Head of caudate nucleus (tissue), 42 donors: Measurements from ENCODE around the gene SUZ12.
"Not testable (repeated sequence)": the region's sequence is repeated elsewhere in the genome, so short reads cannot be mapped to it uniquely, and the experiment has no call there.

Experiments used
- DNase-seq, 42 donors: peaks; one replicate each; pipeline versions ENCODE4 v3.0.0 to v3.0.0-alpha.2; 2020 to 2021; ENCODE audit warnings: mixed read lengths in 7 of 42
- intact Hi-C: fragments of 100-400 bp; cut with DNase I; formaldehyde crosslinking; loops from one replicate; pipeline ENCODE4 v1.15.0; 2022

SUZ12 gene

DNA sequence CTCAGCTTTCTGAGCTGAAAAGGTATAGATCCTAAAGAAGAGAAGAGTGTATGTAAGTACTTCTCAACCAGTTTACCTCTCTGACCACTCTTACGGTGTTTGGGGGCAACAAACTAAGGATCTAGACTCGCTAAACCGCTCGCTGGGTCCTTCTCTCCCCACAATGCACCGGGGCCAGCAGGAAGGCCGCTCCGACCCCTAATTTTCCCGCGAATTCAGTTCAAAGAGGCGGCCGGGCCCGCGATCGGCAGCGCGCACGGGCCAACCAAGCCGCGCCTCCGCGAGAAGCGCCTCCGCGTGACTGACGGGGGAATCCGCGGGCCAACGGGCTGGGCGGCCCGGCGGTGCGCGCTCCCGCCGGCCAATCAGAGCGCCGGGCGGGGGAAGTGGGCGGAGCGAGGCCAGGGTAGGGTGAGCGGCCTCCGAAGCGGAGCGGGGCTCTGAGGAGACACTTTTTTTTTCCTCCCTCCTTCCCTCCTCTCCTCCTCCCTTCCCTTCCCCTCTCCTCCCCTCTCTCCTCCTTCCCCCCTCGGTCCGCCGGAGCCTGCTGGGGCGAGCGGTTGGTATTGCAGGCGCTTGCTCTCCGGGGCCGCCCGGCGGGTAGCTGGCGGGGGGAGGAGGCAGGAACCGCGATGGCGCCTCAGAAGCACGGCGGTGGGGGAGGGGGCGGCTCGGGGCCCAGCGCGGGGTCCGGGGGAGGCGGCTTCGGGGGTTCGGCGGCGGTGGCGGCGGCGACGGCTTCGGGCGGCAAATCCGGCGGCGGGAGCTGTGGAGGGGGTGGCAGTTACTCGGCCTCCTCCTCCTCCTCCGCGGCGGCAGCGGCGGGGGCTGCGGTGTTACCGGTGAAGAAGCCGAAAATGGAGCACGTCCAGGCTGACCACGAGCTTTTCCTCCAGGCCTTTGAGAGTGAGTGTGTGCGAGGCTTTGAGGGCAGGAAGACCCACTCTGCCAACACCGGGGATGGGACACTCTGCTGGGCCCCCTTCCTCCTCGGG, at the start of gene SUZ12:
Gene SUZ12, plus strand, starts transcription at position 393 of the 995 bp plus-strand sequence. Its CDS starts 240 bp downstream, at position 633.
- peak; percentile 53 to 96 (median 86) for DNase-seq
- intact Hi-C loops, result not testable (repeated sequence)

DNA sequence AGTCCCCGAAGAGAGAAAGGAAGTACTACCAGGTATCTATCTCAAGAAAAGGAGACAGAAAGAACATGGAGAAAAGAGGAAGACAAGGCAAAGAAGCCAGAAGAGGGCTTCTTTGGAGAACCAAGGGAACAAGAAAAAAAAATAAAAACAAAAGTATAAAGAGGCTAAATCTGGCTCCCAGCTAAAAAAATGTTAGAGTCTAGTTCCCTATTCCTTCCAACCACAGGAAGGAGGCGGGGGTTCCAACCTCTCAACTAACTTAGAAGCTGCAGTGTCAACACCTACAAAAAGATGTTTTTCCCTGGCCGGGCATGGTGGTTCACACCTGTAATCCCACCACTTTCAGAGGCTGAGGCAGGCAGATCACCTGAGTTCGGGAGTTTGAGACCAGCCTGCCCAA, 48.7 kb upstream of the SUZ12 start:
- peak in 8 of 42 donors; percentile 7 to 39 (median 14) for DNase-seq
- intact Hi-C loops, result no loop called here

DNA sequence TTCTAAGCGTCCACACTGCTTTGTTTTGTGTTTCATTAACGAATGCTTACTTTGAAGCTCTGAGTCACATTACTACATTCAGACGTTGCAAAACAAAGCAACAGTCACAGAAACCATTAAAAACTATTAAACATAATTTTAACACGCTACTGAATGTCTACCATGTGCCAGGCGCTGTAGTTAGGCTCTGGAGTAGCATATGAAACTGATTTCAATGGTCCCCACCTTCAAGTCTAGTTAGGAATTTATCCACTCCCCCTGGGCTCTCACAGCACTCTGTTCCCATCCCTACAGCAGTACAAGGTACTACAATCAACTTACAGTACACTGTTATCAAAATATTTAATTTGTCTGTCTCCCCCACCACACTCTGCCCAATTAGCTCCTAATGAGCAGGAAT, 35.9 kb upstream of the SUZ12 start:
- no peak for DNase-seq
- intact Hi-C loops, result no loop called here

DNA sequence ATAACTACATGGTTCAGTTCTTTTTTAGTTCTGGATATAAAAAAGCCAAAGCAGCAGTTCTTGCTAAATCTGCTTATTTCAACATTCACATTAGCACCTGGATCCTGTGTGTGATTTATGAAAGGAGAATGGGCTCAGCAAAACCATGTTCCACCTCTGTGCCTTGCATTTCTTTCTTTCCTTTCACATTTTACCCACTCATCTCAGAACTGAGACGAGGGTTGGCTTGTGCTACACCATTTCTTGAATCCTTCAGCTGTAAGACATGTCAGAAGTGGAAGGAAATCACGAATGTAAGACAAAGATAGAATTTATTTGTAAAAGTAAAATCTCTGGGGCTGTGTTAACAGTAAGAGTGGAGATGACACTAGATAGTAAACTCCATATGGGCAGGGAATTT, 34.1 kb upstream of the SUZ12 start:
- no peak for DNase-seq
- intact Hi-C loops, result no loop called here

DNA sequence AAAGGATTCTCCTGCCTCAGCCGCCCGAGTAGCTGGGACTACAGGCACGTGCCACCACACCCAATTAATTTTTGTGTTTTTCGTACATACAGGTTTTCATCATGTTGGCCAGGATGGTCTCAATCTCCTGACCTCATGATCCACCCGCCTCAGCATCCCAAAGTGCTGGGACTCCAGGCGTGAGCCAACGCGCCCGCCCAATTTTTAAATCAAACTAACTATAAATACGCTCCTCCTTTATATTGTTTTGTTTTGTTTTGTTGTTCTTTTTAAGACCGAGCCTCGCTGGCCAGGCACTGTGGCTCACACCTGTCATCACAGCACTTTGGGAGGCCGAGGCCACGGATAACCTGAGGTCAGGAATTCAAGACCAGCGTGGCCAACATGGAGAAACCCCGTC, 33.4 kb upstream of the SUZ12 start:
- intact Hi-C loops, result no loop called here
- DNase-seq, result no peak

DNA sequence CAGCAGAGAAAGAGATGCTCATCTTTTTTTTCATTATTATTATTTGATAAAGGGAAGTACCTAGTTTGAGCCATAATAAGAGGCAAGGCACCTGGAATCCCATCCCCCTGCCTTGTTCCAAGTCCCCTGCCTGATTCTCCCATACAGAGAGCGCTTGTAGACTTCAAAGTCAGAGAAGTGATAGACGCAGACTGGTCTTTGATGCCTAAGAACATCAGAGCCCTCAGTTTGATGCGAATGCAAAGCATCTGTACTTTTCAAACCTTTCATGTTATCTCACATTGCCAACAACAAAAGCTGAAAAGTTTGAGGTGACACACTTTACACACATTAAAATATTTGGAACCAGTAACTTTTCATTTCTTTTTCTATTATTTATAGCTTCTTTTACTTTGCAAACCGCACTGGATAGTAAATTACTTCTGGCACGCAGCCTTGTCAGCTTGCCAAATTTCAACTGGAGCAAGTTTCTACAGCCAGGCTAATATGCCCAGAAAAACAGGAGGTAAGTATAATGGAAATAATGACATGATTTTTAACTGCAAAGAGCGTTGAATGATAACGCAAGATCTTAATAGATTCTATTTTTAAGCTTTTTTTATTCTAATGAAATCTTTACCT, 29.4 kb upstream of the SUZ12 start:
- peak in 2 of 42 donors; percentile 20 to 49 for DNase-seq
- intact Hi-C loops, result no loop called here

DNA sequence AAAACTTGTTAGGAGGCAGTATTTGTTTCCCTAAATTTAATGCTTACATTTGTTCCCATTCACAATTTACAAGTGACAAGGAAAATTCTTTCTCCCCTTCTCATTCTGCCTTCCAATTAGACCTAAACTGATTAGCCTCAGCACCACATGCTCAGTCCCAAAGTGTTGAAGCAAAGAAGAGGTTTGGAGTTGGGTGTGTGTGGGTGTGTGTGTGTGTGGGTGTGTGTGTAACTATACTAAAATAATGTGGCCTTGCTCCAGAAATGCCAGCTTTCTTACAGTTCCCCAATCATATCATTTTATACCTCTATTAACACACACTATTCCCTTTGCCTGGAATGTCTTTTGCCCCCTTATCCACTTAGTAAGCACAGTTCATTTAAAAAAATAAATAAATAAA, 28.4 kb upstream of the SUZ12 start:
- intact Hi-C loops, result no loop called here
- peak in 14 of 42 donors; percentile 8 to 62 (median 28) for DNase-seq

DNA sequence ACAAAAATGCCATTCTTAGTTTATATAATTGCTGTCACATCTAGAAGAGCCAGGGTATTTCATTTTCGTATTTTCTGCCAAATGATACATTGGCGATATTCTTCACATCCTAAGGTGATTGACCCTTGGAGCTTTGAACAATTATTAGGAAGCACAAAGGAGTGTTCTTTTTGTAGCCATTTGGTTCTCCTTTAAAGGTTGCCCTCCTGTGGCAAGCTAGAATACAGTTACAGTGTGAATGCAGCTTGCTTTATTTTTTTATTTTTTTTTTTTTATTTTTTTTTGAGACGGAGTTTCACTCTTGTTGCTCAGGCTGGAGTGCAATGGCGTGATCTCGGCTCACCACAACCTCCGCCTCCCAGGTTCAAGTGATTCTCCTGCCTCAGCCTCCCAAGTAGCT, 24.1 kb upstream of the SUZ12 start:
- DNase-seq, intact Hi-C loops: not testable (repeated sequence)

DNA sequence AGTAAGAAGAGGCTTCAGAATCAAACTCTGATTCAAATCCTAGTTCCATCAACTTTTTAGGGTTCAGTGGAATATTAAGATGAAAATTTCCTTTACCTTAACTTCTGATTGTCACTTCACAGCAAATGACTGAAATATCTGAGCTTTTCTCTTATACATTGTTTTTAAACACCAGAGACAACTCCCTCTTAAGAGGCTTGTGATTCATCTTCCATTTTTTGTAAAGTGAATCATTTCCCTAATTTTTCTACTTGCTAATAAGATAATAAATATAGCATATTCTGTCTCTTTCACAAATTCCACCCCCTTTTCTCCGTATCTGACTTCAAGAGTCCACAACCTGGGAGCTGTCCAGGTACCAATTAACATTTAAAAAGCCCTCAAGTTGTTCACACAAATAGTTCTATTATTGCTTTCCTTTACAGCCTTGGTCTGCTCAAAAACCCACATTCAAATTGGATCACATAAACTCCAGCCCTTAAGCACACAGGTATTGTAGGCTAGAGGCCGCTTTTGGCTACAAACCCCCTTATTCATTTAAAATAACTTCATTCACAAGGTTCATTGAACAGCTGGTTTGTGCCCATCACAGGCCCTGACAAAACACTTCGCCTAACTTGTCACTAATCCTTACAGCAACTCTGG, 21.2 kb upstream of the SUZ12 start:
- intact Hi-C loops, result no loop called here
- no peak for DNase-seq

DNA sequence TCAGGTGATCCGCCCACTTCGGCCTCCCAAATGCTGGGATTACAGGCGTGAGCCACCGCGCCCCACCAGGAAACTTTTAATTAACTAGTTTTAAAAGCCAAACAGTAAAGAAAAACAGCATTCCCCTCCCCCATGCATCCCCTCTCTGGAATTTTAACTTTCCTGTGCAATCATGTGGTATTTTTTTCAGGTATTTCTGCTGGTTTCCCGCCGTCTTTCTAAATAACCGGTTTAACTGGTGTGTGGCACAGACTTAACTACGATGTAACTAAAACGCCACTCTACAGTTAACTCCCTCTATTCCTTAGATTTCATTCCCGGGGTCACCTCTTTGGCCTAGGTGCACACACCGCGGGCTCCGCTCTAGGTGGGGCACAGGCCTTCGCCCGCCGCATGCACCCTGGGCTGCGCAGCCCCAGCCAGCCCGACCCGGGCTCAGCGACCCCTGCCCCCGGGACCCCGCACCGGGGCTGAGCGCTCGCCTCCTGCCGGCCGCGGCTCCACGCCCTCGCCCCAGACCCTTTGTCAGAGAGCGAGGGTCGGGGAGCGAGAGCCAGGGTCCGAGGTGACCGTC, 20.2 kb upstream of the SUZ12 start:
- no peak for DNase-seq

DNA sequence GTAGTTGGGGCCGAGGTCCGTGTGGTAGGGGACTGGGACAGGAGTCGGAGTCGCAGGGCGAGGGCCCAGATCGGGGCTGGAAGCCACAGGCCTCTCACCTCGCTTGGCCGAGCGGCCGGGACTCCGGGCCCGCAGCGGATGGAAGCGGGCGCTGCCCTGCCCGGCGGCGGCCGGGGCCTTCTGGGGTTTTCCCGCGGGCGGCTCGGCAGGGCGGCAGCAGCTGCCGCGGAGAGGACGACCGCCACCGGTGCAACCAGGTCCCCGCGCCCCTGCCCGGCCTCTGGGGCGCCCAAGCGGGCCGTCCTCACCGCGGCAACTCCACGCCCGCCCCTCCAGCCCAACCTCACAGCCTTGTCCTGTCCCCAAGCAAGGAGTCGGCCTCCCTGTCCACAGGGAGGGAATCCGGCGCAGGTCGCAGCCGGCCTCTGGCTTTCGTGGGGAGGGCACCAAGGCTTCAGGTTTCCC, 19.7 kb upstream of the SUZ12 start:
- intact Hi-C loops, result no loop called here
- no peak for DNase-seq

More for the DNA sequence above, 20.2 kb upstream of the SUZ12 start:
- intact Hi-C loops, result no loop called here

DNA sequence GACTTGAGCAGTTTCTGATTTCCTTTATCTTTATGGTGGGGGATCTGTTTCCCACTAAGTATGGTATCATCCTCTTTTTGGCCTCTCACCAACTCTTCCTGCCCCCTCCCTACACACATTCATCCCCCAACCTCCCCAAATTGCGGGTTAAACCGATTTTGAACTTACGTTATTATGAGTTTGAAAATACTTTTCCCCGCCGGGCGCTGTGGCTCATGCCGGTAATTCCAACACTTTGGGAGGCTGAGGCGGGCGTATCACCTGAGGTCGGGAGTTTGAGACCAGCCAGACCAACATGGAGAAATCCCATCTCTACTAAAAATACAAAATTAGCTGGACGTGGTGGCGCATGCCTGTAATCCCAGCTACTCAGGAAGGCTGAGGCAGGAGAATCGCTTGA, 19.1 kb upstream of the SUZ12 start:
- DNase-seq, intact Hi-C loops: not testable (repeated sequence)

DNA sequence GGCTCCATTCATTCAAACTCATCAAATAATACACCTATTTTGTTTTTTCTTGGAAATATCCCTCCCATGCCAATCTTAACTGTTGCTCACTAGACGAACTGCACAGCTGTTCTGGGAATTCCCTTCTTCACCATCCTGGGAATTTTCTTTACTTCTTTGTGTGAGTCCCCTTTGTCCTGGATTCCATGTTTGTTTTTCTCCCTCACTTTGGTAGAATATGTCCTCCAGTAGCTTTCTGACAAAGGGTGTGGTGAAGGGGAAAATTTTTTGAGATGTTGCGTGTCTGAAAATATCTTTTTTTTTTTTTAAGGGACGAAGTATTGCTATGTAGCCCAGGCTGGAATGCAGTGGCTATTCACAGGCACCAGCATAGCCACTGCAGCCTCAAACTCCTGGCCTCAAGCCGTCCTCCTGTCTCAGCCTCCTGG, 18.1 kb upstream of the SUZ12 start:
- DNase-seq, result peak in 1 of 42 donors; percentile 18
- intact Hi-C loops, result no loop called here

DNA sequence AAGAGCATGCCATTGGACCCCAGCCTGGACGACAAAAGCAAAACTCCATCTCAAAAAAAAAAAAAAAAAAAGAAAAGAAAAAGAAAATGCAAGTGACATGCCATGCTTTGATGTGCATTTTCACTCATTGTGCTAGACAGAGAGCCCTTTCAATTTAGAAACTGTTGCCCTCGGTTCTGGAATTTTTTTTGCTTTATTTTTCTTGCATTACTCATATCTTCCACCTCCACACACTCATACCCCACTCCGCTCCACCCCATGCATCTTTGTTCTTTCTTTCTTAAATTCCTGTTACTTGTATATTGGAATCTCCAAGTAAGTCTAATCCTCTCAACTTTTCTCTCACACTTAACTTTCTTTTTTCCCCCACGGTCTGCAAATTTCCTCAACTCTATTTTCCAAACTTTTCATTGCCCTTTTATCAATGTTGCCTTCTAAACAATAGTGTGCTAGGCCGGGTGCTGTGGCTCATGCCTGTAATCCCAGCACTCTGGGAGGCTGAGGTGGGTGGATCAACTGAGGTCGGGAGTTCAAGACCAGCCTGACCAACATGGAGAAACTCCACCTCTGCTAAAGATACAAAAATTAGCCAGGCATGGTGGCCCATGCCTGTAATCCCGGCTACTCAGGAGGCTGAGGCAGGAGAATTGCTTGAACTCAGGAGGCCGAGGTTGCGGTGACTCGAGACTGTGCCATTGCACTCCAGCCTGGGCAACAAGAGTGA, 16.8 kb upstream of the SUZ12 start:
- peak in 11 of 42 donors; percentile 5 to 64 (median 26) for DNase-seq
- intact Hi-C loops, result no loop called here

DNA sequence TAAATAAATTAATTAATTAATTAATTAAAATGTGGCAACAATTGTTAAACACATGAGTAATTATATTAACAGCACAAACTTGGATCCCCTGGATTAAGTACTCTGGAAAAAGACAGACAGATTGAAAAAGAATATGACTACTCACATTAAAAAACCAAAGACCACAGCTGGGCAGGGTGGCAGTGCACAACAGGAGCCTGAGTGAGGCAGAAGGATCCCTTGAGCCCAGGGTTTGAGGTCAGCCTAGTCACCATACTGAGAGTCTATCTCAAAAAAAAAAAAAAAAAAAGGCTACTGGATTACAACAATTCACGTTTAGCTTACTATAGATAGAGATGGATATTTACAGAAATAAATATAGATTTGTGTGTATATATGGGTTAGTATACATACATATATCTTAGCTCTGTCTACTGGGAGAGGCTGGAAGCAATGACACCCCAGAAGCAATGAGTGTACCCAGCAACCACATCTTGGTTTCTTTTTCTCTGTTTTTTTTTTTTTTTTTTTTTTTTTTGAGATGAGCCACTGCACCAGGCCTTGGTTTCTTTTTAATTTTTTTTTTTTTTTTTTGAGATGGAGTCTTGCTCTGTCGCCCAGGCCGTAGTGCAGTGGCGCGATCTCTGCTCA, 10.6 kb upstream of the SUZ12 start:
- DNase-seq, result no peak
- intact Hi-C loops, result no loop called here

DNA sequence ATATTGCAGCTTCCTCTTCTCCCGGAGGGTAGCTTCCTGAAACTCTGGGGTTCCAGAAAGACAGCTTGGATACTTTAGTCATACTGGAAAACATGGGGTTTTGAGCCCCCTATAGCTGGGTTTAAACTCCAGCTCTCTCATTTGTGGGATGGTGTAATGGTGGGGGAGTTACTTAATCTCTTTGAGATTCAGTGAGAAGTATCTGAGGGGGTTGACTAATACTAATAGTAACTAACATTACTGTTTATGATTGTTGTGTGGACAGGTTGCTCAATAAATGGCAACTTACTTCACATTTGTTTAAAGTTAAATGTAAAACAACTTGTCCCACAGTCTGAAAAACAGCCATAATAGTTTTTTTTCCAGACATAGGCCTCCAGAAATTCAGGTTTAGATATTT, 5.1 kb upstream of the SUZ12 start:
- intact Hi-C loops, result no loop called here
- no peak for DNase-seq

DNA sequence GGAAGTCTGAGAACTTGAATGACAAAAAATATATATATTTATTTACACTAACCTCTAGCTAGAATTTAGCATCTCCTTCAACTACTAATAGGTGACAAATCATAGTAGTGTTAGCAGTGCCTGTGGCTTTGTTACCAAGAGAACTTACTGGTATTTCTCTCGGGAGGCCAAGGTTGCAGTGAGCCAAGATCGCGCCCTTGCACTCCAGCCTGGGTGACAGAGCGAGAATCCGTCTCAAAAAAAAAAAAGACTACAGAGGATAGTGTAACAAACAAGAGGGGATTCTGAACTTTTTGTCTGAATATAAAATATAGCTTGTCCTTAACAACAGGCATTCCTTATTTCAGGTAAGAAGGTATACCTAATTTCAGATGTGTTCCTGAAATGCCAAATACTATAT, 1.3 kb upstream of the SUZ12 start:
- intact Hi-C loops, result no loop called here
- no peak for DNase-seq

DNA sequence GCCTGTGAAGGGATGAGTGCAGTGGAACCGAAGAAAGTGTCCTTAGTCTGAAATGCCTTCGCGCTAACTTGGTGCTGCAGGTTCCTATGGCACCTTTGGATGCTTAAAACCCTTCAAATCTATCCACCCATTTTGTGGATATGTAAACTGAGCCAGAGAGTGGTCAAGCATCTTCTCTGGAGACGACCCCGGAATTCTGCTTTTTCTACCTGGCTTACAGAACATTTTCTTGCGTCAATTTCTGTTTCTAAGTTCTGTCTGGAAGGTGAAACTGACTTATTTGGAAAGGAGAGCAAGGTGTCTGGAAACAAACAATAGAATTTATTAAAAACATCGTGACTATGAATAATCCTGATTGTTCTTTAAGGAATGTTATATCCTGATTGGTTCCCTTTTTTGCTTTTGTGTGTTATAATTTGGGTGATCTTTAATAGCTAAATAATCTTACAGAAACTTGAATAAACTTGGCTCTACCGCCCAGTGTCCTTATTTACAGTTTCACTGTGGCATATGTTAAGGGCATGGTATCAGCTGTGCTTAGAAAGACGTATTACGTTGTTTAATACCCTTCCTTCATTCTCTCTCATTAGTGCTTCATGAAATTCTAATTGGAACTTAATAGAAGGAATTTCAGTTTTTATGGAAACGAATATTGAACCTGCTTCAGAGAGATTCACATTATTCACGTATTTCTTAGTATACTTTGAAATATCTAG, 1.3 kb downstream of the SUZ12 start:
- intact Hi-C loops, DNase-seq: not testable (repeated sequence)
